22Rv1 (cell line): ENCODE data around the gene SHE.

ENCODE experiments used
- H3K27ac ChIP-seq: fragments of 450-650 bp; 2 replicates; pipeline ENCODE4 v1.5.1; 2017
- CTCF ChIP-seq: fragments of 450-650 bp; IDR thresholded peaks from 2 replicates; pipeline ENCODE4 v1.5.1; 2017; ENCODE audit warnings: mild to moderate bottlenecking
- ZFX ChIP-seq: fragments of 450-650 bp; IDR thresholded peaks from 2 replicates; pipeline ENCODE4 v1.6.1; 2017; ENCODE audit warnings: antibody characterized with exemption, borderline replicate concordance

Gene SHE

DNA sequence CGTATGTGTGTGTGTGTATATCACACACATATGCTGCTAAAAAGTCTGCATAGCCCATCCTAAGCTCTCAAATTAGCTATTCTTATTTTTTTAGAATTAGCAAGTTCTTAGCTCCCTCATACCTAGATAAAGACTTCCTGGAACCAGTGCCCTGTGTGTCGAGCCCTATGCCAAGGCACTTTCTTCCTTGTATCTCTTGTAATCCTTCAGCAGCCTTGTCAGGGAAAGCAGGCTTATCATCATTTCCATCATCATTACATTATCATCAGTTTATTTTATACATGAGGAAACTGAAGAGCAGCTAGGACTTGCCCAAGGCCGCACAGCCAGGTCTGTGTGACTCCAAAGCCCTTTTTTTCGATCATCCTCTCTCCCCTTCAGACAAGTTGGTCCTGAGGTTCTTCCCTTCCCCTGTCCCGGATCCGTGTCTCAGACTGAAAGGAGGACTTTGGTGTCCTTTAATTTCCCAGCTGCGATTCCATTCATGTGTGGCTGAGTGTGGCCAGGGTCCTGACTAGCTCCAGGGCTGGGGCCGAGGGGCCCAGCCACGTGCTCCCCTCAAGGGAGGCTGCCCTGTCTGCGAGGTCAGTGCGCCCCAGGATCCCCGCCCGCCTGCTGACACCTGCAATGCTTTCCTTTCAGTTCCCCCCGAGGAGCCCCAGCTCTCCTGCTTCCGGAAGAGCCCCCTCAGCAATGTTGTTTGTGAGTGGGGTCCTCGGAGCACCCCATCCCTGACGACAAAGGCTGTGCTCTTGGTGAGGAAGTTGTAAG lies 72.2 kb downstream of the SHE start:
- no peak overlapping the region for H3K27ac ChIP-seq
- TF ChIP-seq ZFX (no peak), CTCF (no peak)
